Measurements from ENCODE around the gene SERPINB11. TPM values are rescaled to one million over a fixed set of nuclear protein-coding genes. Genes with fewer than 3 reads are reported as not detected.
"Not testable (repeated sequence)": the region's sequence is repeated elsewhere in the genome, so short reads cannot be mapped to it uniquely, and the experiment has no call there.

The SERPINB11 gene, protein sequence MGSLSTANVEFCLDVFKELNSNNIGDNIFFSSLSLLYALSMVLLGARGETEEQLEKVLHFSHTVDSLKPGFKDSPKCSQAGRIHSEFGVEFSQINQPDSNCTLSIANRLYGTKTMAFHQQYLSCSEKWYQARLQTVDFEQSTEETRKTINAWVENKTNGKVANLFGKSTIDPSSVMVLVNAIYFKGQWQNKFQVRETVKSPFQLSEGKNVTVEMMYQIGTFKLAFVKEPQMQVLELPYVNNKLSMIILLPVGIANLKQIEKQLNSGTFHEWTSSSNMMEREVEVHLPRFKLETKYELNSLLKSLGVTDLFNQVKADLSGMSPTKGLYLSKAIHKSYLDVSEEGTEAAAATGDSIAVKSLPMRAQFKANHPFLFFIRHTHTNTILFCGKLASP
- total RNA-seq: not detected

- H3K27me3 ChIP-seq (ENCODE audit: insufficient read depth, low read length): no peaks in the 10 kb centered on the region
- no peaks in the 10 kb centered on the region for H3K9me3 ChIP-seq (ENCODE audit: low read depth, low read length)
- H3K4me3 ChIP-seq (ENCODE audit: low read length): no peak within 1 kb of the TSS
- H3K4me1 ChIP-seq (ENCODE audit: insufficient read depth, low read length): no peaks in the 10 kb centered on the region
Measured at GRCh38 chr18:63702660-63703059, at the start of gene SERPINB11. SERPINB11 (plus strand) TSS chr18:63702960; CDS start chr18:63710194, 7,234 bp downstream.

GRCh38 chr18:63658920-63659319, 43.8 kb upstream of the SERPINB11 start:
- H3K4me1 ChIP-seq (ENCODE audit: insufficient read depth, low read length); H3K9me3 ChIP-seq (ENCODE audit: low read depth, low read length); H3K27me3 ChIP-seq (ENCODE audit: insufficient read depth, low read length); H3K4me3 ChIP-seq (ENCODE audit: low read length): not testable (repeated sequence)

DNA sequence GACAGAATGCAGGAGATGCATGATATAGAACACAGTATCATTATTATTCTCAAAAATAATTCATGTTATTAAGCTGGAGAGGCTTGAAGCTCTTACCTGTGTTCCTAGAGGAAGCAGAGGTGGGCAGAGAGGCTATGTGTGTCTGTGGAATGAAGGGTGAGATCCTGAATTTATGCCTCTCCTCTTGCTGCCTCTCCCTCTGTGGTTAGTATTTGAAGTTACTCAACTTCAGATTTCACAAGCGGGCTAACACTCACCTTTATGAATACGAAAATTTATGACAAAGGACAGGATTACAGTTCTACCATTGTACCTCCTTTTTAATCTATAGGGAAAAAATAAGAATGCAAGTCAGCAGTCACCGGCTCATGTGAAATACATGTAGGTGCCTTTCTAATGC, 41.0 kb upstream of the SERPINB11 start, which contains the start of gene SERPINB3:
TSS of gene SERPINB3 (minus strand) at position 144 of the 400 bp plus-strand sequence. CDS start 677 bp downstream, outside the sequence.
- not testable (repeated sequence) for H3K4me1 ChIP-seq (ENCODE audit: insufficient read depth, low read length); H3K4me3 ChIP-seq (ENCODE audit: low read length); H3K9me3 ChIP-seq (ENCODE audit: low read depth, low read length); H3K27me3 ChIP-seq (ENCODE audit: insufficient read depth, low read length)

- no peaks in the 10 kb centered on the region for H3K9me3 ChIP-seq (ENCODE audit: low read depth, low read length)
- no peaks in the 10 kb centered on the region for H3K4me1 ChIP-seq (ENCODE audit: insufficient read depth, low read length)
- no peaks in the 10 kb centered on the region for H3K27me3 ChIP-seq (ENCODE audit: insufficient read depth, low read length)
- no peak overlapping the region for H3K4me3 ChIP-seq (ENCODE audit: low read length)
Measured at GRCh38 chr18:63664571-63664970, 38.2 kb upstream of the SERPINB11 start.

GRCh38 chr18:63676526-63677323, 26.0 kb upstream of the SERPINB11 start:
- H3K4me3 ChIP-seq (ENCODE audit: low read length): no peak overlapping the region
- no peaks in the 10 kb centered on the region for H3K27me3 ChIP-seq (ENCODE audit: insufficient read depth, low read length)
- H3K4me1 ChIP-seq (ENCODE audit: insufficient read depth, low read length): no peaks in the 10 kb centered on the region
- no peaks in the 10 kb centered on the region for H3K9me3 ChIP-seq (ENCODE audit: low read depth, low read length)

DNA sequence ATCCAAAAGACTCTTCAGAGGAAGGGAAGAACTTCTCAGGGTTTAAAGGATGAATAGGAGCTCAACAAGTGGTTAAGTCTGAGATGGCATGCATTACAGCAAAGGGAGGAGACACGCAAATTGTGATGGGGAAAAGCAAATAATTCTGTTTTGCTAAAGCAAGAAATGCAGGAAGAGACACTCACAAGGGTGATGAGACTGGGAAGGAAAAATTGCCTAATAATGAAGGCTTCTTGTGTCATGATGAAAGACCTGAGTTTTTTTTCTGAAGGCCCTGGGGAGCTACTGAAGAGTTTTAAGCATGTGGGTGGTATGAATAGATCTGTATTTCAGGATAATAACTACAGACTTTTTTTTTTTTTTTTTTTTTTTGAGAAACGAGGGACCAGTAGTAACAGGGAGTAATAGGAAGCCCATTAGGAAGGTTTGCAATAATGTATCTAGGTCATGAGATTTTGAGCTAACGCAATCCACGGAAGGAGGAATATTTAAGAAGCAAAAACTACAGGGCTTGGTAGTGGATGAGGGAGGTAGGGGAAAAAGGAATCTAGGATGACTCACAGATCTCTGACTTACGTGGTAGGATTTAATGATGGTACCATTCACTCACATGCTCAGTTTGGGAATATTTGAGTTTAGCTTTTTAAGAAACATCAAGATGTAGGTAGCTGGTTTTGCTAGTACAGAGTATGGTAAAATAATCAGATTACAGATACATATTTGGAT, 25.1 kb upstream of the SERPINB11 start:
- H3K27me3 ChIP-seq (ENCODE audit: insufficient read depth, low read length): no peaks in the 10 kb centered on the region
- H3K9me3 ChIP-seq (ENCODE audit: low read depth, low read length): no peaks in the 10 kb centered on the region
- H3K4me3 ChIP-seq (ENCODE audit: low read length): no peak overlapping the region

DNA sequence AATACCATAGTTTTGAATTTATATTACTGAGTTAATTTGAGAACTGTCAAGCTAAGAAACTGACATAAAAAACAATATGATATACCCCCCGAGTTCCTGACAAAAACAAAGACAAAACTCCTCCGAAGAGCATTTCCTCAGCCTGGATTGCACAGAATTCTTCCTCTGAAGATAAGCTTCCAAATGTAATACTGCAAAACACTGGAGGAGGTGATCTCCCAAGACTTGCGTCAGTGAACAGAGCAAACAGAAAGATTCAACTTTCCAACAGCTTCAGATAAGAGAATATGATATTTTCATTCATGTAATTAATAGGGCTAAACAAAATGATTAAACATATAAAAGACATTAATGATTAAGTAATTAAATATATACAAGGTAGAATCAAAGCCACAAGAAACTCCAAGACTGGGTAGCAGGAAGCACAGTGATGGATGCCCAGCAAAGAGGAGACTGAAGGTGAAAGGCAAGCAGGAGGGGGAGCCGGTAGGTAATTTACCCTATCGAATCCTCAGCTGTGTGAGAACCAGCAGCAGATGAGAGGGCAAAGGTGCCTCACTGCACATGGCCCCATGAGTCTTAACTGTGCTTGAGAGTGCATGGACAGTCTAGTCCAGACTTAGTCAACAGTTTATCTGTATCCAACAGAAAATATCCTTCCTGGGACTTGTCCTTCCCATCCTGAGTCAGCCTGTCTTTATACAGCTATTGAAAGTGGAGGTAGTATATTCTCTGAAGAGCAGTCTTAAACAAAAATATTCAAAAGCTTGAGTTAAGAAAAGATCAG, 22.7 kb upstream of the SERPINB11 start:
- H3K9me3 ChIP-seq (ENCODE audit: low read depth, low read length): no peaks in the 10 kb centered on the region
- no peaks in the 10 kb centered on the region for H3K27me3 ChIP-seq (ENCODE audit: insufficient read depth, low read length)
- H3K4me3 ChIP-seq (ENCODE audit: low read length): no peak overlapping the region
- no peaks in the 10 kb centered on the region for H3K4me1 ChIP-seq (ENCODE audit: insufficient read depth, low read length)

More for the DNA sequence above, 25.1 kb upstream of the SERPINB11 start:
- H3K4me1 ChIP-seq (ENCODE audit: insufficient read depth, low read length): no peaks in the 10 kb centered on the region

DNA sequence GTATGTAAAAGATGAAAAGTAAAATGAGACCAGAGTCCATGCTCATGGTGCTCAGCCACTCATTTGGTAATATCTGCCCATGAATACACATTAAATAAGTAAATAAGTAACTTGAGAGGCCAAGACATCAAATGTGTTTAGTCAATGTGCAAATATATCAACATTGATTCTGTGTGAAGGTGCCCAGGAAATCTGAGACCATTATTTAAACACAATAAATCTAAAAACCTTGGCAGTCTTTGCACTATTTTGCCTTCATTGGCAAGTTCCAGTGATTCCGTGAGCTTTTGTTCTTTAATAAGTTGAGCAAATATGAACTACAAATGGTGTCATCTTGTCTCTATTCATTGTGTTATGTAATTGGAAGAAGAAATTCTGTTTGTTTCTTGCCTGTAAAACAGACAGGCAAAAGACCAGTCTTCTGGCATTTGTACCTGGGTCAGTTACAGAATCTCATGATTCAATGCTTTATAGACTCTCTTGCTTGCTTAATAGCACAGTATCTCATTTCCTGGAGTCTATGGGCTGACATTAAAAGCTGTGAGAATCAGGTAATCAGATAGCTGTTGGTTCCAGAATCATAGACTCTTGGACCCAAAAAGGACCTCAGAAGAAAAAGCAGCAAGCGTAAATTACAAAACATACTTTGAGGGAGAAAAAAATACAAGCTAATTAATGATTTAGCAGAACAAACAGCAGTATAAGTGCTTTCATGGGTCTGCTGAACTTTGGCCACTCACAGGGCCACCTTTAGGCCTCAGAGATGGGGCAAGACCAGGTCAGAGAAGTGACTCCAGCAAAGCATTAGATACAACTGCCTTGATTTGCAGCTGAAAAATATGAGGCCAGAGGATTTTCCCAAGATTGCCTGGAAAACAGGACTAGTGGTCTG, 21.1 kb upstream of the SERPINB11 start:
- no peaks in the 10 kb centered on the region for H3K9me3 ChIP-seq (ENCODE audit: low read depth, low read length)
- H3K27me3 ChIP-seq (ENCODE audit: insufficient read depth, low read length): no peaks in the 10 kb centered on the region

GRCh38 chr18:63683152-63683551, 19.6 kb upstream of the SERPINB11 start:
- Histone ChIP-seq H3K27me3 (ENCODE audit: insufficient read depth, low read length) (no peaks in the 10 kb centered on the region), H3K4me1 (ENCODE audit: insufficient read depth, low read length) (no peaks in the 10 kb centered on the region), H3K9me3 (ENCODE audit: low read depth, low read length) (no peaks in the 10 kb centered on the region), H3K4me3 (ENCODE audit: low read length) (no peak overlapping the region)

More for the DNA sequence above, 21.1 kb upstream of the SERPINB11 start:
- Histone ChIP-seq H3K4me1 (ENCODE audit: insufficient read depth, low read length) (no peaks in the 10 kb centered on the region), H3K4me3 (ENCODE audit: low read length) (no peak overlapping the region)

- Histone ChIP-seq H3K9me3 (ENCODE audit: low read depth, low read length) (no peaks in the 10 kb centered on the region), H3K27me3 (ENCODE audit: insufficient read depth, low read length) (no peaks in the 10 kb centered on the region), H3K4me1 (ENCODE audit: insufficient read depth, low read length) (no peaks in the 10 kb centered on the region), H3K4me3 (ENCODE audit: low read length) (no peak overlapping the region)
Measured at GRCh38 chr18:63683890-63684289, 18.9 kb upstream of the SERPINB11 start.

- H3K27me3 ChIP-seq (ENCODE audit: insufficient read depth, low read length): no peaks in the 10 kb centered on the region
- no peak overlapping the region for H3K4me3 ChIP-seq (ENCODE audit: low read length)
- H3K4me1 ChIP-seq (ENCODE audit: insufficient read depth, low read length): no peaks in the 10 kb centered on the region
- no peaks in the 10 kb centered on the region for H3K9me3 ChIP-seq (ENCODE audit: low read depth, low read length)
Measured at GRCh38 chr18:63684718-63685117, 18.0 kb upstream of the SERPINB11 start.

GRCh38 chr18:63686871-63687270, 15.9 kb upstream of the SERPINB11 start:
- H3K4me1 ChIP-seq (ENCODE audit: insufficient read depth, low read length): no peaks in the 10 kb centered on the region

DNA sequence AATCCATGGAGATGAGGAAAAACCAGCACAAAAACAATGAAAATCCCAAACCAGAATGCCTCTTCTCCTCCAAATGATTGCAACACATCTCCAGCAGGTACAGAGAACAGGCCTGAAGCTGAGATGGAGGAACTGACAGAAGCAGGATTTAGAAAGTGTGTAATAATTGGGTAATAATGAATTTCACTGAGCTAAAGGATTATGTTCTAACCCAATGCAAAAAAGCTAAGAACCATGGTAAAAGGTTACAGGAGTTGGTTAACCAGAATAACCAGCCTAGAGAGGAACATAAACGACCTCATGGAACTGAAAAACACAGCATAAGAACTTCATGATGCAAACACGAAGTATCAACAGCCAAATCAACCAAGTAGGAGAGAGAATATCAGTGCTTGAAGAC, 13.7 kb upstream of the SERPINB11 start:
- H3K4me1 ChIP-seq (ENCODE audit: insufficient read depth, low read length): no peaks in the 10 kb centered on the region
- no peaks in the 10 kb centered on the region for H3K27me3 ChIP-seq (ENCODE audit: insufficient read depth, low read length)
- H3K9me3 ChIP-seq (ENCODE audit: low read depth, low read length): no peaks in the 10 kb centered on the region
- no peak overlapping the region for H3K4me3 ChIP-seq (ENCODE audit: low read length)

More at GRCh38 chr18:63686871-63687270, 15.9 kb upstream of the SERPINB11 start:
- no peaks in the 10 kb centered on the region for H3K9me3 ChIP-seq (ENCODE audit: low read depth, low read length)
- no peak overlapping the region for H3K4me3 ChIP-seq (ENCODE audit: low read length)
- no peaks in the 10 kb centered on the region for H3K27me3 ChIP-seq (ENCODE audit: insufficient read depth, low read length)
